ENCODE data around the gene SRXN1.

SRXN1 gene

GRCh38 chr20:663315-664090 is 10.5 kb upstream of the SRXN1 start:
- DNase-seq (ENCODE audit: extremely low read depth, low read depth) = no peak
- no peak for TF ChIP-seq CTCF (IDR thresholded peaks at IDR 0.05; ENCODE audit: low read depth, low read length)

- DNase-seq (ENCODE audit: extremely low read depth, low read depth) = no peak
- TF ChIP-seq CTCF (IDR thresholded peaks at IDR 0.05; ENCODE audit: low read depth, low read length) = no peak
Measured at GRCh38 chr20:662277-663192, 9.5 kb upstream of the SRXN1 start.

GRCh38 chr20:661474-662270 is 8.7 kb upstream of the SRXN1 start:
- no peak for TF ChIP-seq CTCF (IDR thresholded peaks at IDR 0.05; ENCODE audit: low read depth, low read length)
- DNase-seq (ENCODE audit: extremely low read depth, low read depth) = no peak

GRCh38 chr20:658731-659291 is 5.8 kb upstream of the SRXN1 start:
- no peak for DNase-seq (ENCODE audit: extremely low read depth, low read depth)
- TF ChIP-seq CTCF (IDR thresholded peaks at IDR 0.05; ENCODE audit: low read depth, low read length) = no peak

- no peak for TF ChIP-seq CTCF (IDR thresholded peaks at IDR 0.05; ENCODE audit: low read depth, low read length)
- no peak for DNase-seq (ENCODE audit: extremely low read depth, low read depth)
Measured at GRCh38 chr20:658202-658601, 5.2 kb upstream of the SRXN1 start.

GRCh38 chr20:655726-656624 is 3.0 kb upstream of the SRXN1 start:
- DNase-seq (ENCODE audit: extremely low read depth, low read depth) = no peak
- TF ChIP-seq CTCF (IDR thresholded peaks at IDR 0.05; ENCODE audit: low read depth, low read length) = no peak
